Bronchial epithelial cell (primary cell): Measurements from ENCODE around the gene SIVA1. TPM values are rescaled to one million over a fixed set of nuclear protein-coding genes. Genes with fewer than 3 reads are reported as not detected.

Experiments used
- DNase-seq: peaks from one replicate; pipeline ENCODE4 v3.0.0-alpha.2; 2010; ENCODE audit warnings: low read depth
- FAIRE-seq: peaks from 2 replicates; lab custom pipeline; 2011; peaks lifted over from hg19 to GRCh38; lab: Jason Lieb, UNC
- H3K27me3 ChIP-seq: 2 replicates; pipeline ENCODE4 v1.5.1; 2011; ENCODE audit warnings: low read length; ENCODE audit not compliant: control insufficient read depth, insufficient read depth
- H3K36me3 ChIP-seq: 2 replicates; pipeline ENCODE4 v1.5.1; 2011; ENCODE audit warnings: low read length; ENCODE audit not compliant: control insufficient read depth, insufficient read depth
- H3K4me3 ChIP-seq: 2 replicates; pipeline ENCODE4 v1.5.1; 2011; ENCODE audit warnings: mild to moderate bottlenecking, low read depth, low read length, control low read depth
- total RNA-seq: library from RNA; depleted of rRNA; stranded (reverse); fragments of >200 nt; gene quantifications from 2 replicates; pipeline ENCODE4 v1.2.1, GENCODE V29; 2014
- TF ChIP-seq, protein P1 (sequence below): IDR thresholded peaks from 2 replicates; pipeline ENCODE4 v1.5.1; 2011; ENCODE audit warnings: mild to moderate bottlenecking, moderate library complexity, low read length, control low read depth, inconsistent platforms; ENCODE audit not compliant: insufficient read depth, severe bottlenecking

Gene SIVA1
- total RNA-seq, 1 donor from 2014 or later: 85.0 TPM

DNA sequence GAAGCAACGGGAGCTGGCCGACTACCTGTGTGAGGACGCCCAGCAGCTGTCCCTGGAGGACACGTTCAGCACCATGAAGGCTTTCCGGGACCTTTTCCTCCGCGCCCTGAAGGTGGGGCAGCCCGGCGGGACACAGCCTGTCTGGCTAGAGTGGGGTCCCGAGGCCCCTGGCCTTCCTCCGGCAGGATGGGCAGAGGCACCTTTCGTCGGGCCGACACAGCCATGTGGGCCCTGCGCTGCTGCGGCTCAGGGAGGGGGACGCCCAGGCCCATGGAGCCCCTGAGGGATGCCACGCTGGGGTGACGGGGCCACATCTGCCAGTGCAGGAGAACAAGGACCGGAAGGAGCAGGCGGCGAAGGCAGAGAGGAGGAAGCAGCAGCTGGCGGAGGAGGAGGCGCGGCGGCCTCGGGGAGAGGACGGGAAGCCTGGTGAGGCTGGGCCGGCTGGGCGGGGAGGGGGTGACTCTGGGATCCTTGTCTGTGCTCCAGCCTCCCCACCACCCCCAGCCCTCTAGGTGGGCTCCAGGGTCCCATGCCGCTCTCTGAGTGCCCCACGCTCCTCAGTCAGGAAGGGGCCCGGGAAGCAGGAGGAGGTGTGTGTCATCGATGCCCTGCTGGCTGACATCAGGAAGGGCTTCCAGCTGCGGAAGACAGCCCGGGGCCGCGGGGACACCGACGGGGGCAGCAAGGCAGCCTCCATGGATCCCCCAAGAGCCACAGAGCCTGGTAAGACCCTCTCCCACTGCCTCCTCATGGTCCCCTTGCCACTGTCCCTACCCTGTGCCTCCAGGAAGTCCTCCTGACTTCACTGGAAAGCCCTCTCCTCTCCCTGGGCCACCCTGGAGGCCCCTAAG, 39.8 kb upstream of the SIVA1 start:
- H3K4me3 ChIP-seq: no peak overlapping the region
- FAIRE-seq (no peak), DNase-seq (no peak)
- no peaks in the 10 kb centered on the region for H3K27me3 ChIP-seq
- TF ChIP-seq, protein P1, sequence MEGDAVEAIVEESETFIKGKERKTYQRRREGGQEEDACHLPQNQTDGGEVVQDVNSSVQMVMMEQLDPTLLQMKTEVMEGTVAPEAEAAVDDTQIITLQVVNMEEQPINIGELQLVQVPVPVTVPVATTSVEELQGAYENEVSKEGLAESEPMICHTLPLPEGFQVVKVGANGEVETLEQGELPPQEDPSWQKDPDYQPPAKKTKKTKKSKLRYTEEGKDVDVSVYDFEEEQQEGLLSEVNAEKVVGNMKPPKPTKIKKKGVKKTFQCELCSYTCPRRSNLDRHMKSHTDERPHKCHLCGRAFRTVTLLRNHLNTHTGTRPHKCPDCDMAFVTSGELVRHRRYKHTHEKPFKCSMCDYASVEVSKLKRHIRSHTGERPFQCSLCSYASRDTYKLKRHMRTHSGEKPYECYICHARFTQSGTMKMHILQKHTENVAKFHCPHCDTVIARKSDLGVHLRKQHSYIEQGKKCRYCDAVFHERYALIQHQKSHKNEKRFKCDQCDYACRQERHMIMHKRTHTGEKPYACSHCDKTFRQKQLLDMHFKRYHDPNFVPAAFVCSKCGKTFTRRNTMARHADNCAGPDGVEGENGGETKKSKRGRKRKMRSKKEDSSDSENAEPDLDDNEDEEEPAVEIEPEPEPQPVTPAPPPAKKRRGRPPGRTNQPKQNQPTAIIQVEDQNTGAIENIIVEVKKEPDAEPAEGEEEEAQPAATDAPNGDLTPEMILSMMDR: no peak
- H3K36me3 ChIP-seq: peaks cover 56% of the 10 kb centered on the region

- DNase-seq (no peak), FAIRE-seq (no peak)
- H3K36me3 ChIP-seq: peaks cover 56% of the 10 kb centered on the region
- TF ChIP-seq, protein P1: no peak
- no peaks in the 10 kb centered on the region for H3K27me3 ChIP-seq
- no peak overlapping the region for H3K4me3 ChIP-seq
These were observed 38.9 kb upstream of the SIVA1 start for GRCh38 chr14:104714066-104714465.

- DNase-seq (no peak), FAIRE-seq (no peak)
- TF ChIP-seq, protein P1: no peak
- H3K36me3 ChIP-seq: peaks cover 55% of the 10 kb centered on the region
- no peaks in the 10 kb centered on the region for H3K27me3 ChIP-seq
- H3K4me3 ChIP-seq: no peak overlapping the region
These were observed 38.3 kb upstream of the SIVA1 start for GRCh38 chr14:104714681-104715080.

DNA sequence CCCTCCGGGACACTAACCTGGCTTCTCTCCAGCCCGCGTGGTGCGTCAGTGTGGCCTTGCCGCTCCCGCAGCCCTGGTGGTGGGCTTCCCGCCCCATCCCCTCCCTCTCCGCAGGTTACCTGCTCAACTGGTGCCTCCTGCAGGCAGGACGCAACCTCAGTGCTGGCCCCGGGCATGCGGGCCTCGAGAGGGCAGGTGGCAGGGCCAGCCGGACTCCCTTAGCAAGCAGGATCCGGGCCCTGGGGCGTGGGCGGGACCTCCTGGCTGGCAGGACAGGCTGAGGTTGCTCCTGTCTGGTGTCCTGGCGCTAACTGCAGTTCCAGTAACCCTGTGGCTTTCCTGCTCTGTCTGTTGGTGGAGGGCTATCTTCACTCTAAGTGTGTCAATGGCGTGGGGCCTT, 37.5 kb upstream of the SIVA1 start:
- Histone ChIP-seq H3K36me3 (peaks cover 48% of the 10 kb centered on the region), H3K4me3 (no peak overlapping the region), H3K27me3 (no peaks in the 10 kb centered on the region)
- DNase-seq (no peak), FAIRE-seq (no peak)
- TF ChIP-seq, protein P1: no peak

- TF ChIP-seq, protein P1: no peak
- Histone ChIP-seq H3K36me3 (peaks cover 43% of the 10 kb centered on the region), H3K27me3 (no peaks in the 10 kb centered on the region), H3K4me3 (no peak overlapping the region)
- FAIRE-seq: no peak
- DNase-seq: no peak
These were observed 37.1 kb upstream of the SIVA1 start for GRCh38 chr14:104715871-104716270.

DNA sequence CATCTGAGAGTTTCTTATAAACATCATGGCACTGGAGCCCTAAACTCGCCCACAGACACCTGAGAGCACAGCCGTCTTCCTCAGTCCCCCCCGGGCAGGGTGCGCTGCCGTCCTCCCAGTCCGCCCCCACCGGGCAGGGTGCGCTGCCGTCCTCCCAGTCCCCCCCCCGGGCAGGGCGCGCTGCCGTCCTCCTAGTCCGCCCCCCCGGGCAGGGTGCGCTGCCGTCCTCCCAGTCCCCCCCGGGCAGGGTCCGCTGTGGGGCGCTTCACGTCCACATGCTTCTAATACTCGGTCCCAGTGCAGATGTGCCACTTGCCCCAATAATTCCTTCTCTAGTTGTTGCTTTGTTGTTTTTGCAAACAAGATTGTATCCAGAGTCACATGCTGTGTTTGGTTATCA, 35.8 kb upstream of the SIVA1 start:
- TF ChIP-seq, protein P1: no peak
- no peak for FAIRE-seq
- H3K36me3 ChIP-seq: peaks cover 38% of the 10 kb centered on the region

More for the DNA sequence above, 35.8 kb upstream of the SIVA1 start:
- H3K4me3 ChIP-seq: no peak overlapping the region
- DNase-seq: no peak
- no peaks in the 10 kb centered on the region for H3K27me3 ChIP-seq
